CMK (cell line): Measurements from ENCODE around the gene ESD.

ENCODE experiments used
- DNase-seq: peaks from one replicate; pipeline ENCODE4 v3.0.0-alpha.2; 2010; ENCODE audit warnings: low read depth

Gene ESD

DNA sequence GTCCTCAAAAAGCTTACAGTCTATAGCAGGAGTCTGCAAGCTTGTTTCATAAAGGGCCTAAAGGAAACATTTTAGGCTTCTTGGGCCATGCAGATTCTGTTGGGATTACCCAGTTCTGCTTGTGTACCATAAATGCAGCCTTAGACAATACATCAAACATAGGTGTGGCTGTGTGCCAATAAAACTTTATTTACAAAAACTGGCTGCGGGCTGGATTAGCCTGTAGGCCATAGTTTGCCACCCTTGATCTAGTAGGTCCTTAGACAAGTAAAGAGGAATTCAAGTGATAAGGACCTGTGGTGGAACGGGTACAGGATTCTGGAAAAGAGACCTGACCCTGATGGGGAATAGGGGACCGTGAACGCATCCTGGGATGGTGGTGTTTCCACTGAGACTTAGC, 51.9 kb downstream of the ESD start:
- no peak for DNase-seq

DNA sequence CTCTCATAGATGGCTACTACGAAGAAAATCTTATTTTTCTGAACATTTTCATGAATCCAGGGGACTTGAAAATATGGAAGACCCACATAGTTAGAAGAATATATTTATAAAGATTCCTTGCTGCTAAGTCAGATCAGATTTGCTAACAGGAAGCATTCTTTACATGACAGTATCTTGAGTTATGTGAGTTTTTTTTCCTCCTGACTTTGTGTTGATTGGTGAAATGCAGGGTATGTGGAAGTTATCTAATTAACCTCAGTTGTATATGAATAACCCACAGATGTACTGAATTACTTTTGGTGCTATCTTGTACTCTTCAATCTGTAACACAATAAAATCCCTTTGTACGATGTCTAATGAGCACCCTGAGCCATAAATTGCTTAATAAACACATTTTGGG, 53.8 kb downstream of the ESD start:
- no peak for DNase-seq

DNA sequence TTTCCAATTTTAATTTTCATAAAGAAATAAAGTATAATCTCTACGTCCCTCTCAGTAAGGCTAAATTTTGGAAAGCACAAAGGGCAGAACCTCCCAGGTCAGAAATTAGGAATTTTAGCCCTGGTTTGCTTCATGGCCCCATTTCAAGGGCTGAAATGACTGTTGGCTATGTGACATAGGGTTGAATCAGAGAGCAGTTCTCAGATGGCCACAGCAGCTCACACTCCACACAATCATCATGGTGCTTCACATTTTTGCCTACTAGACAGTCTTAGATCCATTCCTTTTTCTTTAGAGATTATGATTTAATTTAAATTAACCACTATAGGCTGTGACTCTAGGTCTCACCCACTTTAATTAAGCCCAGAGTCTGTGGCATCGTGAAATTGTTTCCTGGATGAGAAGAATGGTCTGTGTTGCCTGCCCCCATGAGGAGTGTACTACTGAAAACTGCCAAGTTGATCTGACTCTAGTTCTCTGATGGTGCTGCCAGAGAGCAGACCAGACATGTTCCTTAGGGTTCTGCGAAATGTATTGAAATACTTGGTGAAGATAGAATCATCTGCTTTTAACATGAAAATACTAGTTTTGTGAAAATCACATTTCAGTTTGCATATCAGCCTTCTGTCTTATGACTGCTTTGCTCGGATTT, 57.4 kb downstream of the ESD start:
- DNase-seq = no peak

DNA sequence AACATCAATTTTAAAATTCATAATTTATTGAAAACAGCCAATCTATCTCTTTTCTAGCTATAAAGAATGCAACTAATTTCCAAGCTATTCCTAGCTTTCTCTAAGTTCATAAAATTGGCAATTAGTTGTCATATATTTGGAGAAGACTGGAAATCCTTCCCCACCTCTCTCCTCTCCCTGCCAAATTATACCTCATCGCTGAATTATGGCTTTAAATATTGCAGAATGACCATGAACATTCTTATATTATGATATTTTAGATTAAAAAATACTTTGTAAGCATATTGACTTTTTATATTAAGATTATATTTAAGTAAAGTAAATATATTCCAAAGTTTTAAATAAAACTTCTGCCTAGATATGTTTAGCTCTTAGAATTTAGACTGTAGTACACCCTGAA, 58.2 kb downstream of the ESD start:
- DNase-seq = no peak

DNA sequence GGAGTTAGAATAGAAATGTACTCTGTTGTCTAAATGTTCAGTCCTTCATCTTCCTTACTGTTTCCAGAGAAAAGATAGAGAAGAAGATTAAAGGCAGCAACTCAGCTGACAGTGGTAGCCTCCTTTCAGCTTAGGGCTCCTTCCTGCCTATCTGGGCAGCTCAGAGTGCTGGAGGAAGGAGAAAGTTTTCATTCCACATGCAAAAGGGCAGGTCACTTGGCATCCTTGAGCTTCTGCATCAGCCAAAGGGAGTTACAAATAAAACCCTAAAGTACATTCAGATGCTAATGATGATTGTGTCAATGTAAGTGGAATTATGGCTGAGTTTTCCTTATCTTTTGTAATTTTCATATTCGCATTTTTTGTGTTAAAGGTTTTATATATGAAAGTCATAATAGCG, 58.9 kb downstream of the ESD start:
- DNase-seq = no peak

DNA sequence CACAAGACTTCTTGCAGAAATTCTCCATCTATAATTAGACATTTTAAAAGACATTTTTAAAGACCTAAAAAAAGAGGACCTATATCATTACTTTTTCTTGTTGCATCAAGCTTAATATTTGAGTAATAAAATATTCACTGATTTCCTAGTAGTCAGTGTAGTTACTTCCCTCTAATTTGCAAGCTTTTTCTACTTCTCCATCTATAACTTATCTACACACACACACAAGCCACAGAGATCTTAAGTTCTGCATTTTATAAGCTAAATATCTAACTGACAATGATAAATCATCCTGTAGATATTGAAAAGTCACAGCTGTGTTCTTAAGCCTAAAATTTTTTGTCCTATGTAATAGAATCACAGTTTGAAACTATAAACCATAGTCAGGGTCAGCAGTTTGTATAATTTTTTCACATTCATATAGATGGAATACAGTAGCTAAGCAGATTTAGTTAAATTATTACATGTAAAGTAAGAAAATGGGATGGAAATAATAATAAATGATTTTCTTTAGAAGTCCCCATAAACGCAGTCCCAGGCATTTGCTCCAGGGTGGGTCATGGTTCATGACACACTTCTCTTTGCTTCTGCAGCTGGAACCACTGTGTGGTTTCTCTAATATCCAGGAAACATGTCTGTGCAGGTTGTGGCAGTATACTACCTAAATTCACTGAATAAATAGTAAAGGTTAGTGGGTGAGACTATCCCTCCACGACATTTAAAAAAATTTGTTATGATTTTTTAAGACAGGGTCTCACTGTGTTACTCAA, 60.2 kb downstream of the ESD start:
- no peak for DNase-seq

DNA sequence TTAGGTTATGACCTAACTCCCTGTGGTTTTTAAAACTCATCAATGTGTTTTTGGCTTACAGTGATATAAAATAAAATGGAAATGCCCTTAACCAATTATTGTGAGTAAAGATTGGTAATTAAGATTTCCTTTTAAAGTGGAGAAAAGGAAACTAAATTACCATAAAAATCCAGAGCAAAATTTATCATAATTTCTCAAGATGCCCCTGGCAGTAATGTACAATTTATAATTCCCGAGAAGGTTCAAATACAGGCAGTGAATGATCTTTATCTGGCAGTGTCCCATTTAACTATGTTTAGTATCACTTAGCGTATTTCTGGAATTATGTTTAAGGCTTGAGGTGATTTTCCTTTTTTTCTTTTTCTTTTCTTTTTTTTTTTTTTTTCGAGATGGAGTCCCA, 61.5 kb downstream of the ESD start:
- DNase-seq = no peak

DNA sequence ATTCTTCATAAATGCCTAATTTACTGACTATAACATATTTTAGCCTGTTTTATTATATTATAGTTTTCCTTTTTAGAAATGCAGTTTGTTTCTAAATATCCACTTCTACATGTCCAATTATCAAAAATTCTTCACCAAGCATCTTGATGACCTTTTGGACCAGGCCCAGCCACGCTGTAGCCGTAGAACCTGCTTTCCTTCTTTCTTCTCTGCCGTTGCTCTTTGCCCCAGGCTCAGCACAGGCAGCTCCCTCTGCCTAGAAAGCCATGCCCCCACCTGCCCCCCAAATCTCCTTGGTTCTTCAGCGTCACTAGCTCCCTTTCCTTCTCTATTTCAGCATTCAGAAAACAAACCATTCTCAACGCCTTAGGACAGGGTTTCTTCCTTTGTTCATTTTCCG, 65.4 kb downstream of the ESD start:
- no peak for DNase-seq

DNA sequence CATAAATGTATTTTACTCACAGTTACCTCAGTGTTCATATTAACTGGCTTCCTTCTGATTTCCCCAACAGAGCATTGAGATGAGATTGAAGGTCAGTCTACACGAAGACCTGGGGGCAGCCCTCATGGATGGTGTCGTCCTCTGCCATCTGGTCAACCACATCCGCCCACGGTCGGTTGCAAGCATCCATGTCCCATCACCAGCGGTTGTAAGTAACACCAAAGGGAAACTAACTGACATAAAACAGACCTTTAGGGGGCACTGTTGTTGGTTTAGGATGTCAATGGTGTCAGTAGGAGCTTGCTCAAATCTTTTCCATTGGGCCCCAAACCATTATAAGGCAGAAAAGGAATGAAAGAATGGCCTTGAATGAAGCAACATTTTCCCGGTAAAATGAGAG, 68.2 kb downstream of the ESD start:
- DNase-seq = peak; percentile 14

DNA sequence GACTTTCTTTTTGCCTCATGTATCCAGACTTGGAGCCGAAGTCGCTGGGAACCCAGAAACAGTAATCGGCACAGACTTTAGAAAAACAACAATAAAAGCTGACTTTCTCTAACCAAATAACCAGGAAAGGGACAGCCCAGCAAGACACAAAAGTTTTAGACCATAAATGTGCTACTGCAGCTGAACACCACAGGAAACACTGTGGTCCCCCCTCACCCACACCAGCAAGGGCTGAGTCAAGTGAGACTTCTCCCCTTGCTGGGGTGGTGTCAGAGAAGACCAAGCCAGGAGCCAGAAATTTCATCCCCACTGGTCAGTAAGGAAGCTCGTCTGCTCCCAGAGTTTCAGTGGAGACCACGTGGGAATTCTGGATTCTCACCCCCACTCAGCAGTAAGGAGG, 70.6 kb downstream of the ESD start:
- DNase-seq = no peak
